ENCODE measurements around the gene MEIS1.

MEIS1 gene

GRCh38 chr2:66427300-66427699 lies 7.6 kb upstream of the MEIS1 start:
- no peak for DNase-seq (ENCODE audit: low spot score)
- TF ChIP-seq CTCF (IDR thresholded peaks at IDR 0.05; ENCODE audit: extremely low read depth, missing control alignments): no peak

- no peak for DNase-seq (ENCODE audit: low spot score)
- TF ChIP-seq CTCF (IDR thresholded peaks at IDR 0.05; ENCODE audit: extremely low read depth, missing control alignments): peak; percentile 53
These were observed 5.8 kb upstream of the MEIS1 start for GRCh38 chr2:66428986-66429612.

GRCh38 chr2:66429693-66430504 lies 5.0 kb upstream of the MEIS1 start:
- no peak for TF ChIP-seq CTCF (IDR thresholded peaks at IDR 0.05; ENCODE audit: extremely low read depth, missing control alignments)
- no peak for DNase-seq (ENCODE audit: low spot score)

- no peak for DNase-seq (ENCODE audit: low spot score)
- no peak for TF ChIP-seq CTCF (IDR thresholded peaks at IDR 0.05; ENCODE audit: extremely low read depth, missing control alignments)
These were observed 4.2 kb upstream of the MEIS1 start for GRCh38 chr2:66430505-66431273.

- no peak for TF ChIP-seq CTCF (IDR thresholded peaks at IDR 0.05; ENCODE audit: extremely low read depth, missing control alignments)
- no peak for DNase-seq (ENCODE audit: low spot score)
These were observed 3.7 kb upstream of the MEIS1 start for GRCh38 chr2:66431274-66431642.

GRCh38 chr2:66431846-66432587 lies 2.9 kb upstream of the MEIS1 start:
- DNase-seq (ENCODE audit: low spot score): no peak
- no peak for TF ChIP-seq CTCF (IDR thresholded peaks at IDR 0.05; ENCODE audit: extremely low read depth, missing control alignments)
